Measurements from ENCODE around the gene PPAT.
A peak's percentile ranks its signal among the peaks of the same experiment; 100 is the strongest.
"Not testable (repeated sequence)": the region's sequence is repeated elsewhere in the genome, so short reads cannot be mapped to it uniquely, and the experiment has no call there.

PPAT gene

DNA sequence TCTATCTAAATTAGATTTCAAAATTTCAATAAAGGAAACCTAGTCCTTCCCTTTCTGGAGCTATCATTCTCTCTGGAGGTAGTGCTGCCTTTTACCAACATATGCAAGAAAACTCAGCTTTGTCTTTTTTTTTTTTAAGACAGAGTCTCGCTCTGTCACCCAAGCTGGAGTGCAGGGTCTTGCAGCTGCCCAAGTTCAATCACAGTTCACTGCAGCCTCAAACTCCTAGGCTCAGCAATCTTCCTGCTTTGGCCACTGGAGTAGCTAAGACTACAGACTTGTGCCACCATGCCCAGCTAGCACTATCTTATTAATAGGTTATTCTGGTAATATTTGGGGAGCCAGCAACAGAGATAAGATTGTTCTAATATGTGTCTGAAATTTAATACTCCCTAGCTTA, 60.5 kb downstream of the PPAT start:
- H3K9me3 Mint-ChIP-seq = no peaks in the 10 kb centered on the region
- no peaks in the 10 kb centered on the region for H3K27me3 Mint-ChIP-seq
- peaks cover 27% of the 10 kb centered on the region for H3K36me3 Mint-ChIP-seq (ENCODE audit: low read depth)
- H3K27ac Mint-ChIP-seq = no peak overlapping the region
- no peak overlapping the region for H3K4me3 Mint-ChIP-seq
- H3K4me1 Mint-ChIP-seq (ENCODE audit: low read depth) = no peaks in the 10 kb centered on the region

DNA sequence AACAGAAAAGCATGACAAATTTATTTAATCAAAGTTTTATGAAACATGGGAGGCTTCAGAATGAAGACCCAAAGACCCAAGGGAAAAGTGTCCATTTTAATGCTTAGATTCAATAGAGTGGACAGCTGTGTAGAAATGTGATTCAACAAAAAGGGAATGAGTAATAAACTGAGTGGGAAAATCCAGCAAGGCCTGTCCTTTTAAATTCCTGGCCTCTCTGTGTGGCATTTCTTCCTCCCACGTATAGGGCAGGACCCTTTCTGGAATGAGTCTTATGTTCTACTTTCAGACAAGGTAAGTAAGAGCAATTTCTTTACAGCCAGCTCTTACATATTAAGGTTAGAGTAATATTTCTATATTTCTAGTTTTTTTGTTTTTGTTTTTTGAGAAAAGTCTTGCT, 62.6 kb downstream of the PPAT start:
- Mint-ChIP-seq H3K36me3 (ENCODE audit: low read depth) (peaks cover 41% of the 10 kb centered on the region), H3K27me3 (no peaks in the 10 kb centered on the region), H3K27ac (no peak overlapping the region), H3K4me1 (ENCODE audit: low read depth) (no peaks in the 10 kb centered on the region), H3K9me3 (no peaks in the 10 kb centered on the region), H3K4me3 (no peak overlapping the region)

DNA sequence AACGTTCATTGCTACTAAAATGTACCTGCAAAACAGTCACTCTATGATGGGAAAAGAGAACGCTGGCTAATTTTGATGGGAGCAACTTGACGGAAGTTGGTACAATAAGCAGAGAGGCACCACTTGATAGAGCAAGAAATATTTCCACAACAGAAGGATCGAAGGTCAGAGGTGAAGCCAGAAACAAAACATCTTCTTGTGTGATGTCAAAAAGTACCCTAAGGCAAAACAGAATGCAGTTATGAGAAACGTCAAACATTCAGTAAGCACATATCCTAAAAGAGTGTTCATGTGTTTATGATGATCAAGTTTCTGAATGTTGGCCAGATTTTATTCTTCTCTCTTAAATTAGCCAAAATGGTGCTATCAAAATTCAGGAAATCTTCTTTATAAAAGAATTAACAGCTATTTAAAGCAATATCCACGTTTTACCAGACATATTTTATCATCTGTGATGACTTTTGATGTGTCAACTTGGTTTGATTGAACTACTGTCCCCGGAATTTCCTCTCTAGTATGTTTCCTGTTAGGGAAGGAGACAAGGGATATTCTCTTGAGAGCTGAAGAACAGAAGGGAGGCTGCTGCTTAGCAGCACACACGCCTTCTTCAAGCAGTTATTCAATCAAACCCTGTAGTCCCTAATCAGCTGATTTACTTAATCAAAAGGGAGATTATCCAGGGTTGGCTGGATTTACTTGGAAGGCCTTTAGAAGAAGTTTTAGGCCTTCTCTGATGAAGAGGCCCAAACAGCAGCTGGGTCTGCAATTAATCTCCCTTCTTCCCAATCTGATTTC, 63.8 kb downstream of the PPAT start:
- Mint-ChIP-seq H3K27me3 (no peaks in the 10 kb centered on the region), H3K4me1 (ENCODE audit: low read depth) (no peaks in the 10 kb centered on the region), H3K27ac (no peak overlapping the region), H3K36me3 (ENCODE audit: low read depth) (peaks cover 37% of the 10 kb centered on the region), H3K9me3 (no peaks in the 10 kb centered on the region), H3K4me3 (no peak overlapping the region)

DNA sequence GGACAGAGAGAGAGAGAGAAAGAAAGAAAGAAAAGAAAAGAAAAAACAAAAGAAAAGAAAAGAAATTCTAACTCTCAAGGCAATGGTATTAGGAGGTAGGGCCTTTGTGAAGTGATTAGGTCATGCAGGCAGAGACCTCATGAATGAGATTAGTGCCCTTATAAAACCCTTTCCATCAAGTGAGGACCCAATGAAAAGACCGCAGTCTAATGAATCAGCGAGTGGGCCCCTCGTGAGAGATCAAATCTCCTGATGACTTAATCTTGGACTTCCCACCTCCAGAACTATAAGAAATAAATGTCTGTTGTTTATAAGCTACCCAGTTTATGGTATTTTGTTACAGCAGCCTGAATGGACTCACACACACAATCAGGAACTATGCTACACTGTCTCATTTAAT, 65.0 kb downstream of the PPAT start:
- Mint-ChIP-seq H3K9me3 (no peaks in the 10 kb centered on the region), H3K27me3 (no peaks in the 10 kb centered on the region), H3K27ac (peak overlapping the region; percentile 61), H3K4me1 (ENCODE audit: low read depth) (no peaks in the 10 kb centered on the region), H3K36me3 (ENCODE audit: low read depth) (peaks cover 39% of the 10 kb centered on the region), H3K4me3 (no peak overlapping the region)

DNA sequence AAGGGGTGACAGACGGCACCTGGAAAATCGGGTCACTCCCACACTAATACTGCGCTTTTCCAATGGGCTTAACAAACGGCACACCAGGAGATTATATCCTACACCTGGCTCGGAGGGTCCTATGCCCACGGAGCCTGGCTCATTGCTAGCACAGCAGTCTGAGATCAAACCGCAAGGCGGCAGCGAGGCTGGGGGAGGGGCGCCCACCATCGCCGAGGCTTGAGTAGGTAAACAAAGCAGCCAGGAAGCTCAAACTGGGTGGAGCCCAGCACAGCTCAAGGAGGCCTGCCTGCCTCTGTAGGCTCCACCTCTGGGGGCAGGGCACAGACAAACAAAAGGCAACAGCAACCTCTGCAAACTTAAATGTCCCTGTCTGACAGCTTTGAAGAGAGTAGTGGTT, 72.4 kb downstream of the PPAT start:
- H3K27ac Mint-ChIP-seq; H3K4me3 Mint-ChIP-seq; H3K27me3 Mint-ChIP-seq; H3K9me3 Mint-ChIP-seq; H3K4me1 Mint-ChIP-seq (ENCODE audit: low read depth): not testable (repeated sequence)
- peaks cover 55% of the 10 kb centered on the region for H3K36me3 Mint-ChIP-seq (ENCODE audit: low read depth)

DNA sequence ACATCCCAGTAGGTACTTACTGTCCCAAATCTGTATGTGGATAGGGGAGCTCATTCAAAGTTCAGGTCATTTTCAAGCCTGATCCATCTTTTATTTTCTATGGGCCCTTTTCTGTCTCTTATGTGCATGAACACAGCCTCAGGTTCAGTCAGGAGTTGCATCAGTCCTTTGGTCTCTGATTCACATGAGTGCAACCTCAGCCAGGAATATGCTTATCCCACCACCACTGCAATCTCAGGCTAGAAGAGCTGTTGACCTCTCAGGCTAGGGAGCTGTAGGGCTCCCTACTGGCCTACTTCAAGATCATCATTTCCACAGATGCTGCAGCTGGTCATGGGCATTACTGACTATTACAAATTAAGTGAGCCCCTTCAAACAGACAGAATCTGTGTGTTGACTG, 75.3 kb downstream of the PPAT start:
- H3K27me3 Mint-ChIP-seq = no peaks in the 10 kb centered on the region
- peaks cover 3% of the 10 kb centered on the region for H3K9me3 Mint-ChIP-seq
- peaks cover 45% of the 10 kb centered on the region for H3K36me3 Mint-ChIP-seq (ENCODE audit: low read depth)
- no peak overlapping the region for H3K4me3 Mint-ChIP-seq
- H3K27ac Mint-ChIP-seq = no peak overlapping the region
- no peaks in the 10 kb centered on the region for H3K4me1 Mint-ChIP-seq (ENCODE audit: low read depth)

DNA sequence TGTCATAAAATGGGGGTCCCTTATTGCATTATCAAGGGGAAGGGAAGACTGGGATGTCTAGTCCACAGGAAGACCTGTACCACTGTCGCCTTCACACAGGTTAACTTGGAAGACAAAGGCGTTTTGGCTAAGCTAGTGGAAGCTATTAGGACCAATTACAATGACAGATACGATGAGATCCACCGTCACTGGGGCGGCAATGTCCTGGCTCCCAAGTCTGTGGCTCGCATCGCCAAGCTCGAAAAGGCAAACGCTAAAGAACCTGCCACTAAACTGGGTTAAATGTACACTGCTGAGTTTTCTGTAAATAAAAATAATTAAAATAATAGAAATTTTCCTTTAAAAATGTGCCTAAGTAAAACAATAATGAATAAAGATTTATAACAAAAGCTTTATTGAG, 78.8 kb downstream of the PPAT start:
- peaks cover 29% of the 10 kb centered on the region for H3K36me3 Mint-ChIP-seq (ENCODE audit: low read depth)
- no peak overlapping the region for H3K4me3 Mint-ChIP-seq
- H3K9me3 Mint-ChIP-seq = no peaks in the 10 kb centered on the region
- no peaks in the 10 kb centered on the region for H3K27me3 Mint-ChIP-seq
- H3K4me1 Mint-ChIP-seq (ENCODE audit: low read depth) = no peaks in the 10 kb centered on the region
- H3K27ac Mint-ChIP-seq = no peak overlapping the region

DNA sequence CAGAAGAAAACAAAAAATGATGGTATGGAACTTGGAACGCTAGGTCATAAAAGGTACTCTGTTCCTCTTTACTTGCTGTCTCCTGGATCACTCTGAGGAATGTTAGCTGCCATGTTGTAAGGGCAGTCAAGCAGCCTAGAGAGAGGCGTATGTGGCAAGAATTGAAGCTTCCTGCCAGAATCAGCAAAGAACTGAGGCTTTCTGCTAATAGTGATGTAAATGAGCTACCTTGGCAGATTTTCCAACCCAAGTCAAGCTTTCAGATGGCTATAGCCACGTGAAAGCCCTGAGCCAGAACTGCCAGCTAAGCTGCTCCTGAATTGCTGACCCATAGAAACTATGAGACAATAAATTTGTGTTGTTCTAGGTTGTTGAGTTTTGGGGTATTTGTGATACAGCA, 86.8 kb downstream of the PPAT start:
- H3K4me1 Mint-ChIP-seq (ENCODE audit: low read depth) = peaks cover 8% of the 10 kb centered on the region

DNA sequence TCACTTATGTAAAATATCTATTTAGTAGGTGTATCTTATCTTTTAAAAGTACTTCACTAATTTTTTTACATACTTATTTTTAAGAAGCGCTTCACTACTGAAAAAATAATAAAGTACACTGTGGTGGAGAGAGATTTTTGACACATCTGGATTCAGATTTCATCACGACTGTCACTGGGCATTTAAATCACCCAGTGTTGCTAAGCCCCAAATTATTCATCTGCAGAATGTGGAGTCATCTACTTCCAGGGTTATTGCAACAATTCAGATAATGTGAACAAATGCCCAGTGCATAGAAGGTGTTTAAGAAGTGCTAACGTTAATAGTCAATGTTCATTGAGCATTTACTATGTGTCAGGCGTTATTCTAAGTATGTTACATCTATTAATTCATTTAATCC, 90.0 kb downstream of the PPAT start:
- Mint-ChIP-seq H3K4me3 (no peak overlapping the region), H3K27me3 (no peaks in the 10 kb centered on the region), H3K4me1 (ENCODE audit: low read depth) (peaks cover 8% of the 10 kb centered on the region), H3K36me3 (ENCODE audit: low read depth) (peaks cover 32% of the 10 kb centered on the region), H3K9me3 (no peaks in the 10 kb centered on the region), H3K27ac (no peak overlapping the region)

More for the DNA sequence above, 86.8 kb downstream of the PPAT start:
- H3K27me3 Mint-ChIP-seq = no peaks in the 10 kb centered on the region
- H3K27ac Mint-ChIP-seq = no peak overlapping the region
- H3K4me3 Mint-ChIP-seq = no peak overlapping the region
- H3K36me3 Mint-ChIP-seq (ENCODE audit: low read depth) = peaks cover 26% of the 10 kb centered on the region
- H3K9me3 Mint-ChIP-seq = no peaks in the 10 kb centered on the region

Measured in stimulated activated naive CD8-positive, alpha-beta T cell treated with anti-CD3 and anti-CD28 coated beads, Interleukin-15, Interleukin-2, amounts not matched to agents 100 ng/mL and 50 ng/mL, for 24 hours (primary cell).